ENCODE data around the gene TTC4.

DNA sequence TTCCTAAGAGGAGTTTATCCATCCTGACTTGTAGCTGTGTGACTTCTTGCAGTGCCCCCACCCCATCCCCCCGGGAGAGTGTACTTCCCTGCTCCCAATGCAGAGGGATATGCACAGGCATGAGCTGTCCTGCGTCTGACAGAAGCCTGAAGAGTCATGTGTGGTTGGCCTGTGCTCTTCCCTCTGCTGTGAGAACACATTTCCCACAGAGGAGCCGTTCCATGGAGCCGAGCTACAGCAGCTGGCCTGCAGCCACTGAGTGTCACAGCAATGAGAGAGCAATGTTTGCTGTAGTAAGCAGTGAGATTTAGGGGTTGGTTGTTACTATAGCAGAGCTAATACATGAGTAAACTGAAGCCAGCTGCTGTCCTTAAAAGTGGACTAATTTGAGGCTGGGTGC, 26.6 kb downstream of the TTC4 start:
- TF ChIP-seq, protein P1, sequence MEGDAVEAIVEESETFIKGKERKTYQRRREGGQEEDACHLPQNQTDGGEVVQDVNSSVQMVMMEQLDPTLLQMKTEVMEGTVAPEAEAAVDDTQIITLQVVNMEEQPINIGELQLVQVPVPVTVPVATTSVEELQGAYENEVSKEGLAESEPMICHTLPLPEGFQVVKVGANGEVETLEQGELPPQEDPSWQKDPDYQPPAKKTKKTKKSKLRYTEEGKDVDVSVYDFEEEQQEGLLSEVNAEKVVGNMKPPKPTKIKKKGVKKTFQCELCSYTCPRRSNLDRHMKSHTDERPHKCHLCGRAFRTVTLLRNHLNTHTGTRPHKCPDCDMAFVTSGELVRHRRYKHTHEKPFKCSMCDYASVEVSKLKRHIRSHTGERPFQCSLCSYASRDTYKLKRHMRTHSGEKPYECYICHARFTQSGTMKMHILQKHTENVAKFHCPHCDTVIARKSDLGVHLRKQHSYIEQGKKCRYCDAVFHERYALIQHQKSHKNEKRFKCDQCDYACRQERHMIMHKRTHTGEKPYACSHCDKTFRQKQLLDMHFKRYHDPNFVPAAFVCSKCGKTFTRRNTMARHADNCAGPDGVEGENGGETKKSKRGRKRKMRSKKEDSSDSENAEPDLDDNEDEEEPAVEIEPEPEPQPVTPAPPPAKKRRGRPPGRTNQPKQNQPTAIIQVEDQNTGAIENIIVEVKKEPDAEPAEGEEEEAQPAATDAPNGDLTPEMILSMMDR (IDR thresholded peaks at IDR 0.05; ENCODE audit: low read depth, low read length, poor library complexity, severe bottlenecking), result no peak
- TF ChIP-seq EZH2phosphoT487 (IDR thresholded peaks at IDR 0.05; ENCODE audit: borderline replicate concordance, low read length), result no peak

Measured in DOHH2 (cell line).